HCT116 (cell line): Measurements from ENCODE around the gene CLIC4.

Experiments
- CTCF ChIP-seq, 3 experiments: fragments of 200-600 bp in 1 of 3; sonication (generic) in 1 of 3; IDR thresholded peaks in 2 of 3; conservative IDR thresholded peaks in 1 of 3; 2 replicates each; pipeline ENCODE4 v1.5.1; 2012 to 2017; ENCODE audit warnings: low read depth in 2 of 3, low read length in 2 of 3, antibody characterized with exemption in 1 of 3, borderline replicate concordance in 1 of 3, control low read depth in 1 of 3, mild to moderate bottlenecking in 1 of 3, mixed read lengths in 1 of 3, mixed run types in 1 of 3, moderate library complexity in 1 of 3; ENCODE audit not compliant: insufficient read depth in 1 of 3
- ELF1 ChIP-seq: IDR thresholded peaks from 2 replicates; pipeline ENCODE4 v1.6.1; 2012; ENCODE audit warnings: low read depth, borderline replicate concordance
- EZH2 ChIP-seq: fragments of 200-600 bp; sonication (generic); IDR thresholded peaks from 2 replicates; pipeline ENCODE4 v1.6.1; 2017; ENCODE audit warnings: antibody characterized with exemption, mixed run types
- POLR2A ChIP-seq: IDR thresholded peaks from 2 replicates; pipeline ENCODE4 v1.7.0; 2011; ENCODE audit warnings: borderline replicate concordance; ENCODE audit not compliant: insufficient read depth, insufficient read length; ENCODE audit errors: extremely low read depth

- TF ChIP-seq CTCF (IDR thresholded peaks at IDR 0.05 in 2 of 3, conservative IDR thresholded peaks at IDR 0.05 in 1 of 3; ENCODE audit: borderline replicate concordance in 1 of 3, insufficient read depth in 1 of 3, low read depth in 2 of 3, low read length in 2 of 3) (no peak), POLR2A (no peak), ELF1 (no peak), EZH2 (no peak)
Measured at GRCh38 chr1:24779689-24780464, 34.6 kb downstream of the CLIC4 start.
